Vagina (tissue), 2 donors: Measurements from ENCODE around the gene IL17C. TPM values are rescaled to one million over a fixed set of nuclear protein-coding genes. Genes with fewer than 3 reads are reported as not detected.

ENCODE experiments used
- DNase-seq, 2 donors: peaks; one replicate each; pipeline ENCODE4 v3.0.0-alpha.2; 2017; ENCODE audit errors: extremely low spot score in 2 of 2
- H3K27ac ChIP-seq: fragments of 200-600 bp; sonication (generic); one replicate; pipeline ENCODE4 v1.5.1; 2019
- H3K27me3 ChIP-seq: fragments of 200-600 bp; sonication (generic); one replicate; pipeline ENCODE4 v1.5.1; 2019
- H3K36me3 ChIP-seq, 2 donors: fragments of 200-600 bp; sonication (generic); one replicate each; pipeline ENCODE4 v1.5.1; 2017 to 2019
- H3K4me1 ChIP-seq: fragments of 200-600 bp; sonication (generic); one replicate; pipeline ENCODE4 v1.5.1; 2019
- H3K4me3 ChIP-seq, 2 donors: fragments of 200-600 bp; sonication (generic); 1 replicate in 1 of 2; 2 replicates in 1 of 2; pipeline ENCODE4 v1.5.1; 2016 to 2019
- H3K9me3 ChIP-seq: fragments of 200-600 bp; sonication (generic); one replicate; pipeline ENCODE4 v1.5.1; 2019
- CTCF ChIP-seq, 3 experiments: fragments of 450-650 bp in 2 of 3; fragments of 200-600 bp in 1 of 3; sonication (generic) in 1 of 3; IDR thresholded peaks; one replicate each; pipeline ENCODE4 v1.5.1; 2017 to 2019; ENCODE audit warnings: antibody characterized with exemption in 3 of 3, mild to moderate bottlenecking in 2 of 3, moderate library complexity in 2 of 3
- POLR2A ChIP-seq, 2 donors: fragments of 450-650 bp; IDR thresholded peaks; one replicate each; pipeline ENCODE4 v1.6.1; 2017; ENCODE audit warnings: antibody characterized with exemption in 2 of 2, mild to moderate bottlenecking in 2 of 2, moderate library complexity in 2 of 2
- POLR2AphosphoS5 ChIP-seq, 2 donors: sonication (generic); formaldehyde crosslinking; IDR thresholded peaks; one replicate each; pipeline ENCODE4 v1.9.0; 2017; ENCODE audit warnings: antibody characterized with exemption in 2 of 2, mild to moderate bottlenecking in 2 of 2, low read depth in 1 of 2; ENCODE audit not compliant: insufficient read depth in 1 of 2
- intact Hi-C: fragments of 100-400 bp; cut with DNase I; formaldehyde crosslinking; loops from one replicate; pipeline ENCODE4 v1.15.1; 2023
- total RNA-seq: library from RNA; depleted of rRNA; stranded (reverse); fragments of >200 nt; gene quantifications from one replicate; pipeline ENCODE4 v1.2.3, GENCODE V29; 2016

Gene IL17C
- total RNA-seq, 1 donor from 2014 or later: not detected

- Histone ChIP-seq H3K36me3 (peaks cover 0 to 71% of the 10 kb centered on the region in 2 donors), H3K9me3 (no peaks in the 10 kb centered on the region), H3K27ac (no peak overlapping the region), H3K4me1 (peaks cover 5% of the 10 kb centered on the region), H3K4me3 (no peak overlapping the region), H3K27me3 (no peaks in the 10 kb centered on the region)
- no peak for DNase-seq
- no peak for TF ChIP-seq POLR2AphosphoS5 (IDR thresholded peaks at IDR 0.05; ENCODE audit: insufficient read depth in 1 of 2, low read depth in 1 of 2)
- no peak for TF ChIP-seq POLR2A (IDR thresholded peaks at IDR 0.05)
- TF ChIP-seq CTCF (IDR thresholded peaks at IDR 0.05): no peak
- intact Hi-C loops: no loop called here
These were observed 36.9 kb upstream of the IL17C start for GRCh38 chr16:88601313-88602036.

DNA sequence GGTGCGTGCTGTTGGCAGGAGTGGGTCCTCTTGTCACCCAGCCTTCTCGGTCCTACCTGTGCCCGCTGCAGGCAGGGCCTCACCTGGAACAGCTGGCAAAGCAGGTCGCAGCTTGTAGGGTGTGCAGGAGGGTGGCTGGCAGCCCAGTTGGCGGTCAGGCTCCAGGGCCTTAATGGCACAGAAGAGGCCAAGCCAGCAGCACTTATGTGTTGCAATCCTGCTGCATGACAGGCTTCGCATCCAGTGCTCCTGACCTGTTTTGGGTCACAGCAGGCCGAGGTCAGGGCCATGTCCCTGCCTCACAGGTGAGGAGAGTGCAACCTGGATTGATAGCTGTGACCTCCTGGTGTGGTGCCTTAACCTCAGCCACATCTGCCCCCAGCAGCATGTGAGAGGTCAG is 36.3 kb upstream of the IL17C start:
- Histone ChIP-seq H3K27me3 (no peaks in the 10 kb centered on the region), H3K9me3 (no peaks in the 10 kb centered on the region), H3K4me3 (no peak overlapping the region), H3K36me3 (peaks cover 0 to 77% of the 10 kb centered on the region in 2 donors), H3K4me1 (peaks cover 5% of the 10 kb centered on the region), H3K27ac (no peak overlapping the region)
- TF ChIP-seq POLR2A (IDR thresholded peaks at IDR 0.05) (no peak), CTCF (IDR thresholded peaks at IDR 0.05) (no peak), POLR2AphosphoS5 (IDR thresholded peaks at IDR 0.05; ENCODE audit: insufficient read depth in 1 of 2, low read depth in 1 of 2) (no peak)
- intact Hi-C loops: no loop called here
- DNase-seq: no peak

GRCh38 chr16:88605186-88606147 is 32.9 kb upstream of the IL17C start:
- Histone ChIP-seq H3K9me3 (no peaks in the 10 kb centered on the region), H3K27me3 (no peaks in the 10 kb centered on the region), H3K4me1 (peaks cover 5% of the 10 kb centered on the region), H3K27ac (no peak overlapping the region), H3K4me3 (no peak overlapping the region), H3K36me3 (peaks cover 0 to 72% of the 10 kb centered on the region in 2 donors)
- DNase-seq: no peak
- TF ChIP-seq POLR2A (IDR thresholded peaks at IDR 0.05): no peak
- no peak for TF ChIP-seq CTCF (IDR thresholded peaks at IDR 0.05)
- TF ChIP-seq POLR2AphosphoS5 (IDR thresholded peaks at IDR 0.05; ENCODE audit: insufficient read depth in 1 of 2, low read depth in 1 of 2): no peak
- intact Hi-C loops: no loop called here

DNA sequence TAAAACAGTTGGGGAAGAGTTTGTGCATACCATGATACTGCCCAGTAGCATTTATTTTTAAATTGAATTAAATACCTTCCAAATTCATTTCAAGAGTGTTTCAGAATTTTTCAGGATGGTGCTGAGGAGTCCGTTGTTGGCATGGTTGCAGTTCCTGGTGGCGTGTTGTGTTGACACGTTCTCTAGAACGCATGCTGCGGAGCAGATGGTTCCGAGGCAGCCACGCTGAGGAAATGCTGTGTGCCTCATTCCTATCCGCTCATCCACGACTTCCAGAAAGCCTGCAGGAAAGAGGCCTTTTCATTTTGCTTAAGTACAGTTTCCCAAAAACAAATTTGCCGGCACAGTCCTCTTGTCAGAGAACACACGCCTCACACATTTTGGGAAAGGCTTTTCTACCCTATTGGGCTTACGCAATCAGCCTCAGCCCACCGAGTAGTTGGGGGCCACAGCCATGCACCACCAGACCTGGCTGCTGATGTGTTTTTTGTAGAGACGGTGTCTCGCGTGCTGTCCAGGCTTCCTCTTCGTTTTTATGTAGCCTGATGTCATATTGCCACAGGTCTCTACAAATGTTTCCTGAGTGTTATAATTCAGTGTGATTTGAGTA is 32.1 kb upstream of the IL17C start:
- Histone ChIP-seq H3K36me3 (peaks cover 0 to 67% of the 10 kb centered on the region in 2 donors), H3K4me3 (no peak overlapping the region)
- TF ChIP-seq POLR2A (IDR thresholded peaks at IDR 0.05): no peak
- no peak for TF ChIP-seq CTCF (IDR thresholded peaks at IDR 0.05)
- TF ChIP-seq POLR2AphosphoS5 (IDR thresholded peaks at IDR 0.05; ENCODE audit: insufficient read depth in 1 of 2, low read depth in 1 of 2): no peak

More for the DNA sequence above, 32.1 kb upstream of the IL17C start:
- Histone ChIP-seq H3K27me3 (no peaks in the 10 kb centered on the region), H3K4me1 (peaks cover 5% of the 10 kb centered on the region), H3K9me3 (no peaks in the 10 kb centered on the region), H3K27ac (no peak overlapping the region)
- no peak for DNase-seq
- intact Hi-C loops: no loop called here
